ENCODE measurements around the gene SHTN1. TPM values are rescaled to one million over a fixed set of nuclear protein-coding genes. Genes with fewer than 3 reads are reported as not detected.

The SHTN1 gene
- total RNA-seq, 1 experiment from 2014 or later = 2.4 TPM

- in situ Hi-C loops (cut with HindIII; ENCODE audit: low sequenced_read_pairs) = no loop called here
- no peak for DNase-seq (ENCODE audit: low spot score)
These were observed 16.7 kb downstream of the SHTN1 start for GRCh38 chr10:116988311-116988710.

DNA sequence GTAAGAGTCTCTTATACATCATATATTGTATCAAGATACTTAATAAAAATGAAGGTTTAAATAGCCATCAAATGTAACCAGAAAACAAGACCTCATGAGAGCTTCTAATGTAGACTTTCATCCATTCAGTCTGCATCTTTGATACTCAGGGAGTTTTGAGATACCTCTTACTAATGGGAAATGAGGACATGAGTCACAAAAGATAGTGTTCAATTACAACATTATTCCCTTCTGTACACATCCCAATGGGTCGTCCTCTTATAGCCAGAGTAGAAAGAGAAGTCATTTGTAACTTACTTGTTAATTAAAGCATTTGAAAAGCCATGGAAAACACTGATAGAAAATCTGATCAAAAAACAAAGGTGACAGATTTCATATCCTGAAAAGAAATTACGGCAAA lies 19.4 kb downstream of the SHTN1 start:
- in situ Hi-C loops (cut with HindIII; ENCODE audit: low sequenced_read_pairs) = no loop called here
- no peak for DNase-seq (ENCODE audit: low spot score)

GRCh38 chr10:116984202-116984990 lies 20.6 kb downstream of the SHTN1 start:
- in situ Hi-C loops (cut with HindIII; ENCODE audit: low sequenced_read_pairs) = no loop called here

GRCh38 chr10:116980041-116980440 lies 24.9 kb downstream of the SHTN1 start:
- no peak for DNase-seq (ENCODE audit: low spot score)
- in situ Hi-C loops (cut with HindIII; ENCODE audit: low sequenced_read_pairs) = no loop called here

More at GRCh38 chr10:116984202-116984990, 20.6 kb downstream of the SHTN1 start:
- no peak for DNase-seq (ENCODE audit: low spot score)

DNA sequence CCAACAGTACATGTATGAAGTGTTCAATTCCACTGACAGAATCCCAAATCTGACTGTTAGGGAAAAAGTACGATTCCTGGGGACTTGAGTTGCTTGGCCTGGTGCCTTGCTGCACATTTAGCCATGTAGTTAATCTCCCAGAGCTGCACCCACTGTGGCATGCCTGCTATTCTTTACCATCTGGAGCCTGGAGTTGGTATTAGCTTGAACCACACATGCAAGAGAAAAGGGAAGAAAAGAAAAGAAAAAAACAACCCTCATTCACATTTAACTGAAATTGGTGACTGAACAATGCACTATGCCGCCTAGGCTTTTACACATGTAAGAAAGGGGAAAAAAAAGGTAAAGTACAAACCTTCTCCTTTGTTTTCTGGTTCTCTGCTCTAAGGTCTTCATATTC lies 26.1 kb downstream of the SHTN1 start:
- no peak for DNase-seq (ENCODE audit: low spot score)
- in situ Hi-C loops (cut with HindIII; ENCODE audit: low sequenced_read_pairs) = no loop called here

- in situ Hi-C loops (cut with HindIII; ENCODE audit: low sequenced_read_pairs) = no loop called here
- no peak for DNase-seq (ENCODE audit: low spot score)
These were observed 30.5 kb downstream of the SHTN1 start for GRCh38 chr10:116974456-116975005.

DNA sequence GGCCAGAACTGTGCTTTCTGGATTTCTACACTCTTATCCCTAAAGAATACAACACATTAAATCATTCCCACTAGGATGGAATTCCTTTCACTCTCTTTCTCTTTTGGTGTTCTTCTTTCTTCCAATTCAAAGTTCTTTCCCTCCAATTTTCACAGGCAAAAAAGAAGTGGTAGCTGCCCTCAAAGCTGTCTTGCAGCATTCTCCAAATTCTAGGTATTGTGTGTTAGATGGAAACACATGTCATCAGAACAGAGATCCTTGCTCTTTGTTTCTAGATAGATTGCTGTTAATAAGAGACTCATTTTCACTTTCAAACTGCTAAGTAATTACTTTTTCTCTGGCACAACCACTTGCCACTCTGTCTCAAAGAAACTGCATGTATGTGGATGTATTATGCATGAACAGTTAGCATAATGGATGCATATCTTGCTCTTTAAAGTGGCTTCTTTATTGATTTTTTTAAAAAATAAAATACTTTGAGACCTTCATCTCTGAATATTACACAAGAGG lies 31.0 kb downstream of the SHTN1 start:
- DNase-seq (ENCODE audit: low spot score) = no peak
- in situ Hi-C loops (cut with HindIII; ENCODE audit: low sequenced_read_pairs) = no loop called here

DNA sequence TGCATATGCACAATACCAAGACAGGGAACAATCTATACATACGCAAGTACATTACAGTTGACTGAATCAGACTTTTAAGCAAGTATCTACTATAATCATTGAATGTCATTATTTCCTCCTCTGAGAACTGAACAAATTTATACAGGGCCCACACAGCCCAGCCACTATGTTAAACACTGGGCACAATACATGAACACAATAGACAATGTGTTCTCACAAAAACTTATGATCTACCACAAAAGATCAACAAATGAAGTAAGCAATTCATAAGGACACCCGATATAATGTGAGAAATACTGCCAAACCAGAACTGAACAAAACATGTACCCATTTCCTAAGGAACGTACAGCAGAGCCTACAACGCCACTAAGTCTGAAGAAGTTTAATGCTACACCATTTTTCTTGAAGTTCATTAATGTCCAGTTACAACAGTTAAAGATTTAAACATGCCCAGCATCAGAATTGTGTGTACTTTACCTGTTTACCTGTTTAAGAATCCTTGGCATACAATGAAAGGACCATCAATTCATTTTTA lies 31.5 kb downstream of the SHTN1 start:
- in situ Hi-C loops (cut with HindIII; ENCODE audit: low sequenced_read_pairs) = no loop called here
- DNase-seq (ENCODE audit: low spot score) = no peak

GRCh38 chr10:116972131-116972530 lies 32.9 kb downstream of the SHTN1 start:
- in situ Hi-C loops (cut with HindIII; ENCODE audit: low sequenced_read_pairs) = no loop called here
- DNase-seq (ENCODE audit: low spot score) = peak; percentile 20

GRCh38 chr10:116970050-116970449 lies 34.9 kb downstream of the SHTN1 start:
- in situ Hi-C loops (cut with HindIII; ENCODE audit: low sequenced_read_pairs) = no loop called here

GRCh38 chr10:116968331-116968730 lies 36.7 kb downstream of the SHTN1 start:
- in situ Hi-C loops (cut with HindIII; ENCODE audit: low sequenced_read_pairs) = no loop called here
- no peak for DNase-seq (ENCODE audit: low spot score)

More at GRCh38 chr10:116970050-116970449, 34.9 kb downstream of the SHTN1 start:
- DNase-seq (ENCODE audit: low spot score) = no peak

GRCh38 chr10:116961406-116962251 lies 43.4 kb downstream of the SHTN1 start:
- in situ Hi-C loops (cut with HindIII; ENCODE audit: low sequenced_read_pairs) = no loop called here
- peak; percentile 11 for DNase-seq (ENCODE audit: low spot score)

GRCh38 chr10:116960066-116960776 lies 44.8 kb downstream of the SHTN1 start:
- DNase-seq (ENCODE audit: low spot score) = no peak
- in situ Hi-C loops (cut with HindIII; ENCODE audit: low sequenced_read_pairs) = no loop called here

- in situ Hi-C loops (cut with HindIII; ENCODE audit: low sequenced_read_pairs) = no loop called here
- DNase-seq (ENCODE audit: low spot score) = no peak
These were observed 52.3 kb downstream of the SHTN1 start for GRCh38 chr10:116952729-116953128.

- in situ Hi-C loops (cut with HindIII; ENCODE audit: low sequenced_read_pairs) = no loop called here
These were observed 56.5 kb downstream of the SHTN1 start for GRCh38 chr10:116948530-116948870.

DNA sequence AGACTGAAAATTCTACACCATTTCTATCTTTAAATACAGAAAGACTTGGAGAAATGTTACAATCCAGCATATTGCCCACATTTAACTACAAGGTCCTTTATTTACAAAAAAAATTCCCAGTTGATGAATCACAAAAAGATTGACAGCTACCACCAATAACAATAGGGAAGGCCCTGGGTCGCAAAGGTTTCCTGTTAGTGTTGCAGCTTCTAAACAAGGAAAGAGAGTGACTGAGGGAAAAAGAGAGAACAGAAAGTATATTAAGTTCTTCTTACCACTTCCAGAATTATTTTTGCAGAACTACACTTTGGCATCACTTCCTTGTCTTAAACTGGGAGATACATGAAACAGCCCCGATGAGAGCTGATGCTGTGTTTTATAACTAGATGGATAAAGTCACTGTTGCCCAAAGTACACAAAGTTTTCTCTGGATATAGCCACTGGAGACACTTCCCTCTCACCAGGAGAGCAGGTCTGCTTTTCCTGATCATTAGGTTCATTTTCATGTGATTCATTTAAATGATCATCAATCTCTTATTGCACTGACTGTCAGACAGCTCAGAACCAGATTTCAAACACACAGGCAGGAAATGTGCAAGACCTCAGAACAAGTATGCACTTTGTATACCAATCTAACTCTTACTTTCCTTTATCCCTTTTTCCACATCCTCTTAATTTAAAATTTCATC lies 57.0 kb downstream of the SHTN1 start:
- in situ Hi-C loops (cut with HindIII; ENCODE audit: low sequenced_read_pairs) = no loop called here
- DNase-seq (ENCODE audit: low spot score) = no peak

More at GRCh38 chr10:116948530-116948870, 56.5 kb downstream of the SHTN1 start:
- no peak for DNase-seq (ENCODE audit: low spot score)

DNA sequence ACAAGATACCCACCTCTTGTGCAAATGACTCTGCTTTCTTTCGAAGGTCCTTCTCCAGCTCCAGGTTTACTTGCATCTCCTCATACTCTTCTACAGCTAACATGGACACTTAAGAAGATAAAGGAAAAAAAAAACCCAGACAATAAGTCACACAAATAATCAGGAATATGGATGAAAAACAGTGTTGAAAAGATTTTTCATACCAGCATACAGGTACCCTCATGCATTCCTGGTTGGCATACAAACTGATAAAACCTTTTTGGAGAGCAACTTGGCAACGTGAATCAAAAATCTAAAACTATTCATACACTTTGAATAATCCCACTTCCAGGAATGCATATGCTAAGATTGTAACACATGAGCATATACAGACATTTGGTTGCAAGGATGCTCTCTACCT lies 60.1 kb downstream of the SHTN1 start:
- in situ Hi-C loops (cut with HindIII; ENCODE audit: low sequenced_read_pairs) = no loop called here

DNA sequence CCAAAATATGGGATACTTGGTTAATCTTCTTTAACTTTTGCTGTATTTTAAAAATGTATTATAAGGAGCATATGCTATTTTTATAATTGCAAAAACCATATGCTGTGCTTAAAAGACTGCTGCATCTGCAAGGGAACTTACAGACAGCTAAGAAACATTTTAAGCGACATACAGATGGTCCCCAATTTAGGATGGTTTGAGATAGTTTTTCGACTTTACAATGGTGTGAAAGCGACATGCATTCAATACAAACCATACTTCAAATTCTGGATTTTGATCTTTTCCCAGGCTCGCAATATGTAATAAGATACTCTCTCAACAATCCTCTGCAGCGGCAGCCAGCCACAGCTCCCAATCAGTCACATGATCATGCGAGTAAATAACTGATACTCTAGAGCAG lies 73.2 kb downstream of the SHTN1 start:
- DNase-seq (ENCODE audit: low spot score) = no peak

More for the DNA sequence above, 60.1 kb downstream of the SHTN1 start:
- no peak for DNase-seq (ENCODE audit: low spot score)

More for the DNA sequence above, 73.2 kb downstream of the SHTN1 start:
- in situ Hi-C loops (cut with HindIII; ENCODE audit: low sequenced_read_pairs) = no loop called here

Data from G401 (cell line).